ENCODE data around the gene SCN9A. TPM values are rescaled to one million over a fixed set of nuclear protein-coding genes. Genes with fewer than 3 reads are reported as not detected.

Gene SCN9A
- total and polyA plus RNA-seq, 2 of the 4 experiments (the other 2 are of a cell fraction): 40.1 to 135 TPM

DNA sequence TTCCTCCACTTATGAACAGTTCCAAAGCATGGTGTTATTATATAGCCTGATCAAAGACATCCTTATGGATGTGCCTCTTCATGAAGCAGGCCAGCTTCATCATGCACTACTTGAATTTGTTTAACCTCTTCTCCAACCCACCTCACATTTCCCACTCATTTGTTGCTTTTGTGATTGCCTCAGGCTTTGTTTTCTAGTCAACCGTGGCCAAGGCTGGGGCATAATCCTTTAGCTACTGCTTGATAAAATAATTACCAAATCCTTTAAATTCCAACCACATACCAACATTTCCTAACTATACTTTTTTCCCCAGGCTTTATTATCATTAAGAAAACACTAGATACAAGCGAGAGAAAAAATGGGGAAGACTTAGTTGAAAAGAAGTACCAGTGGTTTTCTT is 208.3 kb downstream of the SCN9A start:
- ATAC-seq (ENCODE audit: low read depth): peak; percentile 45
- H4K5ac ChIP-seq (ENCODE audit: low read depth, low read length): no peak overlapping the region; the same call in 1 of the 2 replicates

More for the DNA sequence above, 208.3 kb downstream of the SCN9A start:
- TF ChIP-seq MAFK (IDR thresholded peaks at IDR 0.05; ENCODE audit: low read depth, low read length) (no peak), RFX5 (IDR thresholded peaks at IDR 0.05; ENCODE audit: low read depth, low read length) (no peak), MAZ (IDR thresholded peaks at IDR 0.05; ENCODE audit: borderline replicate concordance, low read depth, low read length) (no peak), RAD21 (IDR thresholded peaks at IDR 0.05; ENCODE audit: low read length) (no peak), MXI1 (IDR thresholded peaks at IDR 0.05; ENCODE audit: borderline replicate concordance, low read depth, low read length) (no peak), SMC3 (IDR thresholded peaks at IDR 0.05; ENCODE audit: low read depth, low read length) (no peak), CEBPB (IDR thresholded peaks at IDR 0.05; ENCODE audit: low read depth, low read length) (no peak), FOS (IDR thresholded peaks at IDR 0.05; ENCODE audit: low read depth, low read length) (no peak), BHLHE40 (IDR thresholded peaks at IDR 0.05; ENCODE audit: low read depth, low read length) (no peak), NFE2L2 (IDR thresholded peaks at IDR 0.05; ENCODE audit: low read depth, low read length) (no peak), POLR2A (IDR thresholded peaks at IDR 0.05; ENCODE audit: low read depth, low read length) (no peak), CHD1 (IDR thresholded peaks at IDR 0.05; ENCODE audit: low read depth, low read length) (no peak), RCOR1 (IDR thresholded peaks at IDR 0.05; ENCODE audit: insufficient replicate concordance, low read length) (no peak)
- TF ChIP-seq, protein P1, sequence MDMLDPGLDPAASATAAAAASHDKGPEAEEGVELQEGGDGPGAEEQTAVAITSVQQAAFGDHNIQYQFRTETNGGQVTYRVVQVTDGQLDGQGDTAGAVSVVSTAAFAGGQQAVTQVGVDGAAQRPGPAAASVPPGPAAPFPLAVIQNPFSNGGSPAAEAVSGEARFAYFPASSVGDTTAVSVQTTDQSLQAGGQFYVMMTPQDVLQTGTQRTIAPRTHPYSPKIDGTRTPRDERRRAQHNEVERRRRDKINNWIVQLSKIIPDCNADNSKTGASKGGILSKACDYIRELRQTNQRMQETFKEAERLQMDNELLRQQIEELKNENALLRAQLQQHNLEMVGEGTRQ (IDR thresholded peaks at IDR 0.05; ENCODE audit: low read depth, low read length): no peak
- TF ChIP-seq, protein P2, sequence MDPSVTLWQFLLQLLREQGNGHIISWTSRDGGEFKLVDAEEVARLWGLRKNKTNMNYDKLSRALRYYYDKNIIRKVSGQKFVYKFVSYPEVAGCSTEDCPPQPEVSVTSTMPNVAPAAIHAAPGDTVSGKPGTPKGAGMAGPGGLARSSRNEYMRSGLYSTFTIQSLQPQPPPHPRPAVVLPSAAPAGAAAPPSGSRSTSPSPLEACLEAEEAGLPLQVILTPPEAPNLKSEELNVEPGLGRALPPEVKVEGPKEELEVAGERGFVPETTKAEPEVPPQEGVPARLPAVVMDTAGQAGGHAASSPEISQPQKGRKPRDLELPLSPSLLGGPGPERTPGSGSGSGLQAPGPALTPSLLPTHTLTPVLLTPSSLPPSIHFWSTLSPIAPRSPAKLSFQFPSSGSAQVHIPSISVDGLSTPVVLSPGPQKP (IDR thresholded peaks at IDR 0.05; ENCODE audit: borderline replicate concordance, low read depth, low read length): no peak
- TF ChIP-seq, protein P3, sequence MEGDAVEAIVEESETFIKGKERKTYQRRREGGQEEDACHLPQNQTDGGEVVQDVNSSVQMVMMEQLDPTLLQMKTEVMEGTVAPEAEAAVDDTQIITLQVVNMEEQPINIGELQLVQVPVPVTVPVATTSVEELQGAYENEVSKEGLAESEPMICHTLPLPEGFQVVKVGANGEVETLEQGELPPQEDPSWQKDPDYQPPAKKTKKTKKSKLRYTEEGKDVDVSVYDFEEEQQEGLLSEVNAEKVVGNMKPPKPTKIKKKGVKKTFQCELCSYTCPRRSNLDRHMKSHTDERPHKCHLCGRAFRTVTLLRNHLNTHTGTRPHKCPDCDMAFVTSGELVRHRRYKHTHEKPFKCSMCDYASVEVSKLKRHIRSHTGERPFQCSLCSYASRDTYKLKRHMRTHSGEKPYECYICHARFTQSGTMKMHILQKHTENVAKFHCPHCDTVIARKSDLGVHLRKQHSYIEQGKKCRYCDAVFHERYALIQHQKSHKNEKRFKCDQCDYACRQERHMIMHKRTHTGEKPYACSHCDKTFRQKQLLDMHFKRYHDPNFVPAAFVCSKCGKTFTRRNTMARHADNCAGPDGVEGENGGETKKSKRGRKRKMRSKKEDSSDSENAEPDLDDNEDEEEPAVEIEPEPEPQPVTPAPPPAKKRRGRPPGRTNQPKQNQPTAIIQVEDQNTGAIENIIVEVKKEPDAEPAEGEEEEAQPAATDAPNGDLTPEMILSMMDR (conservative IDR thresholded peaks at IDR 0.05; ENCODE audit: low read depth, low read length): no peak
- Histone ChIP-seq H2AK9ac (replicated peaks; ENCODE audit: low read depth, low read length, poor library complexity) (no peak overlapping the region), H3K36me3 (ENCODE audit: control insufficient read depth, insufficient read depth, low read length) (no peaks in the 10 kb centered on the region), H3K79me1 (ENCODE audit: low read depth in 1 of 2, low read length in 2 of 2) (no peaks in the 10 kb centered on the region), H3K23ac (ENCODE audit: low read depth, low read length) (0 out of 2 replicates have a peak overlapping the region, but pooled peaks have one; percentile 45), H3K9ac (ENCODE audit: low read depth, low read length) (no peak overlapping the region), H2BK15ac (ENCODE audit: low read depth, low read length) (no peak overlapping the region), H3K14ac (replicated peaks; ENCODE audit: low read depth, low read length) (peak overlapping the region; percentile 64), H3K4ac (ENCODE audit: low read depth, low read length) (0 out of 2 replicates have a peak overlapping the region, but pooled peaks have one; percentile 7), H3K18ac (ENCODE audit: low read depth, low read length) (0 out of 2 replicates have a peak overlapping the region, but pooled peaks have one; percentile 31), H3K4me2 (ENCODE audit: low read depth, low read length) (no peak overlapping the region), H4K20me1 (ENCODE audit: insufficient read depth, low read length) (no peaks in the 10 kb centered on the region), H2BK20ac (ENCODE audit: low read depth, low read length) (no peak overlapping the region), H3K27me3 (ENCODE audit: control insufficient read depth, insufficient read depth, low read length) (no peaks in the 10 kb centered on the region), H3K4me1 (ENCODE audit: control insufficient read depth, insufficient read depth, low read length) (peaks cover 6% of the 10 kb centered on the region), H4K8ac (ENCODE audit: low read depth in 2 of 2, low read length in 2 of 2) (peak overlapping the region in 1 of 2 experiments; percentile 28; a peak in 1 of 4 replicates), H2BK5ac (ENCODE audit: low read depth, low read length, poor library complexity, severe bottlenecking) (peak overlapping the region; percentile 23), H3K9me3 (ENCODE audit: control insufficient read depth, insufficient read depth, low read length) (no peaks in the 10 kb centered on the region), H3K27ac (ENCODE audit: insufficient read depth, low read length) (no peak overlapping the region; the same call in 1 of the 2 replicates), H2AFZ (replicated peaks; ENCODE audit: low read length, poor library complexity) (no peak overlapping the region), H3K56ac (ENCODE audit: extremely low read depth, insufficient read depth, low read length) (no peak overlapping the region), H2AK5ac (ENCODE audit: low read depth, low read length) (no peak overlapping the region), H3K4me3 (ENCODE audit: insufficient read depth, low read depth, low read length) (no peak overlapping the region), H2BK120ac (ENCODE audit: low read depth, low read length) (peak overlapping the region; percentile 37; the same call in 1 of the 2 replicates), H4K91ac (ENCODE audit: insufficient read depth, low read depth, low read length) (no peak overlapping the region; the same call in 1 of the 2 replicates), H3K9me1 (ENCODE audit: insufficient read depth, low read length) (peaks cover 3% of the 10 kb centered on the region; the same call in 1 of the 2 replicates)
- POLR2A ChIA-PET (ENCODE audit: unreplicated experiment): interaction anchor here (0.7 kb wide), 1 partner anchor 839 kb away, joined by 4 read pairs; no protein-coding TSS in a partner anchor
- no TSS peak for BruUV-seq (replicated peaks)
- CTCF ChIA-PET: interaction anchor here (1.0 kb wide), 1 partner anchor 13 kb away, joined by 6 read pairs; no protein-coding TSS in a partner anchor
- DNase-seq: peak; percentile 39
- 0% methylated on average over 1 of the region's 2 CpGs; no CpG with 5 or more reads in 1 of the 2 experiments for WGBS, 2 experiments (ENCODE audit: extremely low coverage in 2 of 2, insufficient read length in 1 of 2)
- dilution Hi-C loops (cut with HindIII; ENCODE audit: low sequenced_read_pairs, unreplicated experiment) (no loop called here), intact Hi-C loops (cut with micrococcal nuclease) (no loop called here), in situ Hi-C loops (cut with MboI; ENCODE audit: low sequenced_read_pairs) (no loop called here)
